T-helper 1 cell treated with Interleukin-12 subunit alpha and Interleukin-12 subunit beta and Interleukin-4 antibody, amounts not matched to agents 30 ng/mL and 1 ng/mL, for 36 hours (primary cell): ENCODE results near the gene TMEM151A. TPM values are rescaled to one million over a fixed set of nuclear protein-coding genes. Genes with fewer than 3 reads are reported as not detected.

Experiments used
- intact Hi-C: fragments of 100-400 bp; cut with micrococcal nuclease; formaldehyde crosslinking; loops from one replicate; pipeline ENCODE4 v1.15.1; 2024
- total RNA-seq: library from RNA; stranded (reverse); gene quantifications from 2 replicates; pipeline ENCODE4 v1.2.3, GENCODE V29; 2022

Gene TMEM151A
- total RNA-seq, 1 donor from 2014 or later = not detected

DNA sequence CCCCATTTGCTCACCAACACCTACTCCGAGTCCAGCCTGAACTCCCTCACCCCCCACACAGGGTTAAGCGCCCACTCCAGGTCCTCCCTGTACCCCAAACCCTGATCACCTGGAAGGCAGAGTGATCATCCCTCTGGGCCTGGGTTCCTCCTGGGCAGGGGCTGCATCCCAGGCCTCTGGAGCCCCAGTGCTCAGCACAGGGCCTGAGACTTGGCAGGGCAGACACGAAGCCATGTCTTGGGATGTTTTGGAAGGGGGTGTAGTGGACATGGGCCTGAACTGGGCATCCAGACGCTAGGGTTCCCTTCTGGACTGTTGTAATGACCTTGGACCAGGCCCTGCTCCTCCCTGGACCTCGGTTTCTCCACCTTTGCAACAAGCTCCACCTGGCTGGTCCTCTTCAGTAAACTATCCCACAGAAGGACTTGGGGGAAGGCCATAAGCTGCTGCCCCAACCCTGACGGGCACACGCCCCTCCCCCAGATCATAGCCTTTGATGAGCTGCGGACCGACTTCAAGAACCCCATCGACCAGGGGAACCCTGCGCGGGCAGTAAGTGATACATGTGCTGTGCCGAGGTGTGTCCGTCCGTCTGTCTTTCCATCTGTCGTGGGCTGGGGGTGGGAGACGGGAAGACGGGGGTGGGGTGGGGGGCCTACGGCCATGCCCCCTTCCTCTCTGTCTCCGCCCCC, 9.8 kb upstream of the TMEM151A start:
- intact Hi-C loops = loop anchor here (1.0 to 10.0 kb wide), 4 partner anchors 14 to 1523 kb away; partner anchors contain the start of gene RAB1B

DNA sequence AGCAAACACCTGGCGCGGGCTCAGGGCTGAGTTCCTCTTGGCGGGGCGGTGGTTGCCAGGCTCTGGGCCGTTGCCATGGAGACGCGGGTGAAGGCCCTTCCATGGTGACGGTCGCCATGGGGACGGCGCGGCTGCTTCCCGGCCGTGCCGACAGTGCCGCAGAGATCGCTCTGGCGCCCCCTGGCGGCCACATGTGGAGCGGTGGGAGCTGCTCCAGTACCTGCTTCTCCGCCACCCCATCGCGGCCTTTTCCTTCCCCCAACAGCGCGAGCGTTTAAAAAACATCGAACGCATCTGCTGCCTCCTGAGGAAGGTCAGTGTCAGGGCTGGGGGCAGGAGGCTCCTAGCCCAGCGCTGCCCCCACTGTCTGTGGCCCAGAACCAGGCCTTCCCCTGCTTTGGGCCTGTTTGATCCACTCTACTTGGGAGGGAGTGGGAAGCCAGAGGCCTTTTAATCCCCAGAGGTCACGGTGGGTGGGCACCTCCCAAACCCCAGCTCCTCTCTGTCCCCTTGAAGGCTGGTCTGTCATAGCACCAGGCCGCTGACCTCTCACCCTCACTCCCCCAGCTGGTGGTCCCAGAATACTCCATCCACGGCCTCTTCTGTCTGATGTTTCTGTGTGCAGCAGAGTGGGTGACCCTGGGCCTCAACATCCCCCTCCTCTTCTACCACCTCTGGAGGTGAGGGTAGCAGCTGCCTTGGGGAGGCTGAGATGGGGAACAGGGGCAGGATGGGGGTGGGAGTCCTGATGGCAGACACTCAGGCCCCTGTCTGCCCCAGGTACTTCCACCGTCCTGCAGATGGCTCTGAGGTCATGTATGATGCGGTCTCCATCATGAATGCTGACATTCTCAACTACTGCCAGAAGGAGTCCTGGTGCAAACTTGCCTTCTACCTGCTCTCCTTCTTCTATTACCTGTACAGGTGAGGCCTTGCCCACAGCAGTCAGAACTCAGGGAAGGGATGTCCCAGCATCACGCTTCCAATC, 8.9 kb upstream of the TMEM151A start:
- intact Hi-C loops = loop anchor here (1.0 to 10.0 kb wide), 4 partner anchors 14 to 1522 kb away; partner anchors contain the start of gene RAB1B

DNA sequence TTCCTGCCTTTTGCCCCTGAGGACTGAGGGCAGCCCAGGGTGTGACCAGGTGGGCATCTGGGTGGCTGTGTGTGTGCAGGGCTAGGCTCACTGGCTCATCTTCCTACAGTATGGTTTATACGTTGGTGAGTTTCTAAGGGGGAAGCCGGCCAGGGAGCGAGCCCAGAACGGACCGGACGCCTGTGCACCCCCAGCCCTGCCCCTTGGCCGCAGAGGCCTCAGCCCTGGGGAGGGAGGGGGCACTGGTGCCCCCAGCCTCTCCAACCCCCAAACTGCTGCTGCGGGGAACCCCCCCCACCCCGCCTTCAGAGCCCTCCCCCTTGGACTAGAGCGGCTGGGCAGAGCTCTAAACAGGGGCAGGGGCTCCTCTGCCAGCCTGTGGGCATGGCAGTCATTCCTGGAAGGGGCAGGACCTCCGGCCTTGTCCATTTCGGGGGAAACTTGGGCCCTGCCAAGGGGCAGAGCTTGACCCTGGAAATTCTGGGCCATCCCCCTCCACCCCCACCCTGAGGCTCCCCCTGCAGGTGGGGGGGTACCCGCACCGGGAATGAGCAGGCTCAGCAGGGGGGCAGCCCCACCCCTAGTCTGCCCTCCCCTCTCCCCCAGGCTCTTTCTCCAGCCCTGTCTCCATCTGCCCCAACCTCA, 8.1 kb upstream of the TMEM151A start:
- intact Hi-C loops = loop anchor here (10.0 kb wide), 2 partner anchors 461 to 1521 kb away; a partner anchor contains a TSS

DNA sequence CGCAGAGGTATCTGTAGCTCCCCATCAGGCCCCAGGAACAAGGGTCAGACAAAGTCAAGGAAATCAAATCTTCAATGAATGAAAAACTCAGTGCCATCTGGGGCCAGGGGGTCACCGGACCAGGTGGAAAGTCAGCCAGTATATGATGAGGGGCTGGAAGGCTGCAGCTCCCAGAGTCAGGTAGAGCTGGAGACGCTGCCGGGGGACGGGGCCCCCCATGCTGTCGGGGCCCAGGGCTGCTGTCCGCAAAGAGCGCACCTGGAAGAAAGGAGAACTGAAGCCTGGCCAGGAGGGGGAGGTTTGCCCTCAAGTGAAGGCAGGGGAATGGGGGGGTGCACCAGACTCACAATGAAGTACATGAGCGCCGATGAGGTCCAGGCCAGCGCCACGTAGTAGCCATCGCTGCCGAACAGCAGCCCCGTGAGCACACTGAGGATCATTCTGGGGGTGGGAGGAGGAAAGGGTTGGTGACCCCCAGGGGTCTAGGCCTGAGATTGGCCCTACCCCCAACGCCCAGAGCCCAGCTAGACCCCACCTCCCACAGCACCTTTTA, 7.1 kb upstream of the TMEM151A start:
- intact Hi-C loops = loop anchor here (10.0 kb wide), 2 partner anchors 460 to 1520 kb away; a partner anchor contains a TSS

DNA sequence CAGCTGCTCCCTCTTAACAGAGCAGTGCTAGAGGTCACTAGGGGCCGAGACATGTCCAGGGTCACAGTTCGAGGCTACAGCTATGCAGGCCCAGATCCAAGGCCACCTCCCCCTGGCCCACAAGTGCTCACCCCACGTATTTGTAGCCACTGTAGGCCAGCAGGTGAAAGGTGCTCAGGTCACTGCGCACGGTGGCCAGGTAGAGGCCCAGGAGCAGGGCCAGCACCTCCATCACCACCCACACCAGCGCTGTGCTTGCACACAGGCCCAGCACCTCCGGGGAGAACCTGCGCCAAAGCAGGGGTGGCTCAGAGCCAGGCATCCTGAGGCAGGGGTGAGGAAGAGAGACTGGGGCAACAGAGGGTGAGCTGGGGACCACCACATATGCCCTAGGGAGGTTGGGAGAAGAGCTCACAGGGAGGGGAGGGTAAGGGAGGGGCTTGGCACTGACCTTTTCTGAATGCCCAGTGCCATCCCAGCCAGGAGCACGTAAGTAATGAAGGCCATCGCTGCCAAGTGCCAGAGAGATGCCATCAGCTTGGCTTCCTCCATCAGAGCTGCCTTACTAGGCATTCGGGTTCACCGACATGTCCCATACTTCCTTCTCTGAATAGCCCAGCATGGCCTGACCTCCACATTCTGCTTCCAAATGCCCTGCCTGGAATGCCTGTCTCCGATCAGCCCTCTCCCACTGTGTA, 6.3 kb upstream of the TMEM151A start:
- intact Hi-C loops = loop anchor here (10.0 kb wide), 2 partner anchors 459 to 1519 kb away; a partner anchor contains a TSS

DNA sequence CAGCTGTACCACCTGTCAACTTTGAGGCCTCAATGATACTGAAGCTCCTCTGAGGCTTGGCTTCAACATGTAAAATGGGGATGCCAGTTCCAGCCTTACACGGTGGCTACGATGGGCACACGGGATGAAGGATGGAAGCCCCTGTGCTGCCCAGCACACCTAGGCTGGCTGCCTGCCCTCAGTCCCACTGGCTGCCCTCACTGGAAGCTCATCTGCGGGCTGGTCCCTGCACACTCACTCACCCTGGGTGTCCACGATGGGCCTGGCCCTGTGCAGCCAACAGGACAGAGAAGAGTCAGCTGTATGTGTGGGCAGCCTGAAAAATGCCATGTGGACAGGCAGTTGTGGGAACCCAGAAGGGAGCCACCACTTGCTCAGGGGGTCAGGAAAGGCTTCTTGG, 5.0 kb upstream of the TMEM151A start:
- intact Hi-C loops = loop anchor here (10.0 kb wide), 2 partner anchors 458 to 1518 kb away; a partner anchor contains a TSS

DNA sequence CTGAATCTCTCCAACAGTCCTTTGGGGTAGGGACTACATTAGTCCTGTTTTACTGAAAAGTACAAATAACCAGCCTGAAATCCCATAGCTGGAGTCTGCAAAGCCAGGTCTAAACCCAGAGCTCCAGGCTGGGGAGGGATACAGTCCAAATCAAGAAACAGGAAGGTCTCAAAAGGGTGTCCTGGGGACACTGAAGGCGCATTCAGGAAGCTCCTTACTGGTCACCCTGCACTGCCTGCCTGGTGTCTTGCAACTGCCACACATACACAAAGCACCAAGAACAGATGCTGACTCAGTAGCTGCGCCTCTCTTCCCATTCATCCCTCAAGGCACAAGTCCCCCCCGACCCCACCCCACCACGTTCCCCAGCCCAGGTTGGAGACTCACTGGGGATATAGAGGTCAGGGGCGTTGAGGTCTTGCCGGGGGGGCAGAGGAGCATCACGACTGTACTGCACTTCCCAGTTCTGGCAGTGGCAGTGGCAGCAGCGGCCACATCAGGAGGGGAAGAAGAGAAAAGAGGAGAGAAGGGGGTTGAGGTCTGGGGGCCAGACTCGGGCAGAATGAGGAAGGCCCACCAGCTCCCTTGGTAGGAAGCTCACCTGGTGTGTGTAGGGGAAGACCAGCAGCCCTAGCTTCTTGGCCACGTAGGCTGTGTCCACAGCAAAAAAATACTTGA, 4.3 kb upstream of the TMEM151A start:
- intact Hi-C loops = loop anchor here (10.0 kb wide), 2 partner anchors 457 to 1517 kb away; a partner anchor contains a TSS

DNA sequence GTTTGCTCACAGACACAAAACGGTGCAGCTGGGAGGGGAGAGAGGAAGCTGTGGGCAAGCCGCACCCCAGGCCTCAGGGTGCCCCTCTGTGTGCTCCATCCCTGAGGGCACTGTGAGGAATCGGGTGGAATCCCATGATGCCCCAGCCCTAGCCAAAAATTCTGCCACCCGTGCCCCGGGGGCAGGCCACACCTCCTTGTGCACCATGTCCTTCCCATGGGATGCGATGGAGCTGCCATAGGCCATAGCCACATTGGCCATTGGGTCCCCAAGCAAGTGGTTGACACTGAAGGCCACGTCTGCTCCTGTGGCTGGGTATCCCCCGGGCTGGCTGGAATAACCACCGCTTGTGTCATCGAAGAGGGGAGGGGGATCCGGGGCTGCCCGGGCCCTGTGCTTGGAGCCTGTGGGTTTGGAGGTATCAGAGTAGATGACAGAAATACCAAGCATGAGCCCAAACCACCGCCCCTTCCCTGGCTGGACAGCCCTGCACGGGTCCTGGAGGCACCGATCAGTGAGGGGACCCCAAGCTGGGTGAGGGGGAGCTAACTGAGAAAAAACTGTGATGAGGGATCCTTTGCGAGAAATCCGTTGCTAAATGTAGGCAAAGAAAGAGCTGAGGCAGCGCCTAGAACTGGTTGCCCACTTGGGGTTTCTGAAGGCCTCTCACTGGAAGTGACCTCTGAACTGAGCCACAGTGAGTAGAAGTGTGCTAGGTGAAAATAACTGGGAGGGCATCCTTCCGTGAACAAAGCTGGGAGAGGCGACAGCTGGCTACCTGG, 3.6 kb upstream of the TMEM151A start:
- intact Hi-C loops = loop anchor here (10.0 kb wide), 2 partner anchors 457 to 1517 kb away; a partner anchor contains a TSS

DNA sequence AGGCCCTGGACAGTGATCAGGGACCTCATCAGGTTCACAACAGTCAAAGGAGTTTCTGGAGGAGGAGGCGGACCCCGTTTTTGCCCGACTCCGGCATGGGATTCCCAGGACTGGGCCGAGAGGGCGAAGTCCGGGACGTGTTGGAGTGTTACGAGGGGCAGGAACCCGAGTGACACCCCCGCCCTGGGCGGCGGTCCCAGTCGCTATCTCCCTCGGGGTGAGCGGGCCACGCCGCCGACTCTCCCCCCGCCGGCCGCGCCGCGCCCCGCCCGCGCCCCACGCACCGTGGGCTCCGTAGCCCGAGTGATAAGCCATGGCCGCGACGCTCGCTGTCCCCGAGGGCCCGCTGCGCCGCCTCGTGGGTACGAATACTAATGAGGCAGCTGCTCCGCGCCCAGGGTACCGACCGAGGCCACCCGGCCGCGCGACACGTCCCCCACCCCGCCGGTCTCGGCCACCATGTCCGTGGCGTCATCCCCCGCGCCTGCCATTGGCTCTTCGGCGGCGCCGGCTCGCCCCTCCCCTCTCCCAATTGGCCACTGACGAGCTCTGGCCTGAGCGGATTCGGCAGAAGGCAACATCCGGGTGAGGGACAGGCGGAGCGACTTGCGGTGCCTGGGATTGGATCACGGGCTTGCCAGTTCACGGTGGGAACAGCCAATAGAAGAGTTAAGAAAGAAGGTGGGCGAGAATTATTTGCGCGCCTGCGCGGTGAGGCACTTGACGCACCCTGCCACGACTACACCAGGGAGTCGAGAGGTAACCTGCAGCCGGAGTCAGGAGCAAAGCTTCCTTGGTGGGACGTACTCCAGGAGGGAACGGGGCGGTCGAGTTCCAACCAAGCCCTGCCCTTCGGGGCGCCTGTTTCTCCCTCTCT, 2.8 kb upstream of the TMEM151A start, which contains the start of gene YIF1A:
TSS of gene YIF1A (minus strand) at position 473 of the 877 bp plus-strand sequence. CDS start at position 315, 158 bp downstream.
- intact Hi-C loops = loop anchor here (1.0 to 10.0 kb wide), 10 partner anchors 21 to 1516 kb away; partner anchors contain the start of genes ACTN3, BRMS1, DPP3 and NPAS4

DNA sequence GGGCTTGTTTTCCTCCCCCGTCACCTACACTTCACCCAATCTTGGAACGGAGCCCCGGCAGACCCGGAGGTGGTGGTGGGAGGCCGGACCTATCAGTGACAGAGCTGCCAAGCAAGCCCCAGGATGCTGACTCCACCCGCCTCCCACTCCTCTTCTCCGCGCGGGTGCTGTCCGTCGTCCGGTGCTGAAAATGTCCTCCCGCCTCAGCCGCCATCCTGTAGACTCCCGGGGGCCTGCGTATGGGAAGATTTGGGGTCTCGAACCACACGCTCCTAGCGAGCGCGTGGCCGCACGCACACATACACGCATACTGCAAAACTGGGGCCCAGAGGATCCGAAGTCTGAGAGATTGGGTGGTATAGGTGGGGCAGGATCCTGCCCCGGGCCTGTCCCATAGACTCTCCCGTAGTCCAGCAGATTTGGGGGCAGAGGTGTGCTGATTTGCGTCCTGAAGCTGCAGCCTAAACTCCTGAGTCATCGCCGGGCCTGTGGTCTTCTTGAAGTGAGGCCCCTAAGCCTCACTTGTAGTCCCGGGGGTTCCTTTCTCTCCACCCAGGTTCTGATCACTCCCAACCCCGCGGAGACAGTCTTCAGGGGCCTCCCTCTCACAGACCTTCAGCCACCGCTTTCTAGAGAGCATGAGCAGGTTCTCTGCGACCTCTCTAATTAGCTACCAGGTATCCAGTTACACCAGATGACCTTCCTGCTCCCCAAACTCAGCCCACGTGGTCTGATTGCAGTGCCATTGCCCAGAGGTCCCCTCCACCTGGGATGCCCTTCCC, 2.0 kb upstream of the TMEM151A start:
- intact Hi-C loops = loop anchor here (1.0 to 10.0 kb wide), 10 partner anchors 21 to 1515 kb away; partner anchors contain the start of genes ACTN3, BRMS1, DPP3 and NPAS4

DNA sequence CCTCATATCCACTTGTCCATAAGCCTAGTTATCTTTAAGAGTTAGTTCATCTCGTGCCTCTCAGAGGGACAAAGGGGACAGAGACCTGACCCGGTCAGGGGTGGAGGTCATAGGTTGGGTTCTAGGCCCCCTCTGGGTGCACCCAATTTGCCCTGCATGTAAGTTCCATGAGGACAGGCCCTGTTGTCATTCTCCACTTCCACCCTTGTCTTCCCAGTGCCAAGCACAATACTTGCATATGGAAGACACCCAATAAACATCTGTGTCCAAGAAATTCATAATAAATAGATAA, 1.4 kb upstream of the TMEM151A start:
- intact Hi-C loops = no loop called here

DNA sequence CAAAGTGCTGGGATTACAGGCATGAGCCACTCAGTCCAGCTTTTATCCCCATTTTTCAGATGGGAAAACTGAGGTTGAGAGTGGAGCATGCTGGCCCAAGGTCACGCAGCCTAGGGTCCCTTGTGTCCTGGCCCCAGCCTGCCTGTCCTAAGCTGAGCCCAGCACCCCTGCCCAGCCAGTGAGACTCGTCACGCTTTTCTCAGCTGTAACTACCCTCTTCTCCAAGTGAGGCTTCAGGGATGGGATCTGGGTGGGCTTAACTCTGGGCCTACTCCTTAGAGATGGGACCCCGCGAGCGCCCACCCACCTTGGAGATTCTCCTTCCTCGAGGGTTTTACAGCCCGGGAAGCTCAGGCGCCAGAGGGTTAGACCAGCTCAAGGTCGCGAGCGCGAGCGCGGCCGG, 390 bp upstream of the TMEM151A start:
- intact Hi-C loops = no loop called here

DNA sequence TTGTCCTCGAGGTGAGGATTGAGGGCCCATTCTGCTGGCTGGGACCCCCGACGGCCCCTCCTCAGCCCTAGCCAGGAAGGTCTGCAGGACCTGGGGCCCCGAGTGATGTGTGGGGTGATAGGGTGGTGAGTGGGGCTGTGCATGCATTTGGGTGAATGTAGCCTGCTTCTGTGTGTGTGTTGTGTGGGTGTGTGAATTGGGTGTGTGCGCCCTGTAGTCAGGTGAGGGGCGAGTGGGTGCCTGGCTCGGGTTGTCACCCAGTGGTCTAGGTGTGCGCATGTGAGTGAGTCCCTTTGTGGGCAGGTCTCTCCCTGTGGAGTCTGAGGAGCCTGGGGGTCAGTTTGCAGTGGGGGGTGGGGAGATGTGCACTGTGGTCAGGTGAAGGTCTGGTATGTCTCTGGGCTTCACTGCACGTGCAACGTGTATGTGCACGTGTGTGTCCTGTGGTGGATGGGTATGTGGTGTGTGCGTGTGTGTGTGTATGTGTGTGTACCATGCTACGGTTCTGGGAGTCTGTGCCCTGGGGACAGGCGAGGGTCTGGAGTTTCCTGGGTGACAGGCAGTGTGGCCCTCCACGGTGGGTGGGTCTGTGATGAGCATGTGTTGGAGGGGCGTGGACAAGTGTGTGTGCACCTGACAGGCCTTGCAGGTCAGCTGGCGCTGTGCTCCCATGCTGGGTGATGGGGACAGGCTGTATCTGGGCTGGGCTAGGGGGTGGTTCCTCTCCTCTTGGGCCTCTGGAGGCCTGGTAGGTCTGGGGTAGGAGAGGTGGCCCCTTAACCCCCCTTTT, 1.0 kb downstream of the TMEM151A start:
- intact Hi-C loops = no loop called here

DNA sequence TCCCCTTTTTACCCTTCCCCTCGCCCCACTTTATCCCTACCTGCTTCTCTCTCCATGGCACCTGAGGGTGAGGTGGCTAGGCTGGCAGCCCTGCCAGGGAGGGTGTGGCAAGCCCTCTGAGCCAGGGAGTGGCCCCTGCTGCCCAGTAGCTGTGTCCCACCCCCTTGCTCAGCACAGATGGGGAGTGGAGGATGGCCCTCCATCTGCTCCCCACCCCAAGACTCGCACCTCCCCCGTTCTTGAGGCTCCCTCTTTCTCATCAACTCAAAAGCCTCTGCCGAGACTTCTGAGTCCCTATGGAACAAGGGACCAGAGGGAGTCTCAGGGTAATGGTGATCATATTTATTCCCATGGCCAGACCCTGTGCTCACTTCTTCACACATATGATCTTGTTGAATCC, 1.7 kb downstream of the TMEM151A start:
- intact Hi-C loops = no loop called here

DNA sequence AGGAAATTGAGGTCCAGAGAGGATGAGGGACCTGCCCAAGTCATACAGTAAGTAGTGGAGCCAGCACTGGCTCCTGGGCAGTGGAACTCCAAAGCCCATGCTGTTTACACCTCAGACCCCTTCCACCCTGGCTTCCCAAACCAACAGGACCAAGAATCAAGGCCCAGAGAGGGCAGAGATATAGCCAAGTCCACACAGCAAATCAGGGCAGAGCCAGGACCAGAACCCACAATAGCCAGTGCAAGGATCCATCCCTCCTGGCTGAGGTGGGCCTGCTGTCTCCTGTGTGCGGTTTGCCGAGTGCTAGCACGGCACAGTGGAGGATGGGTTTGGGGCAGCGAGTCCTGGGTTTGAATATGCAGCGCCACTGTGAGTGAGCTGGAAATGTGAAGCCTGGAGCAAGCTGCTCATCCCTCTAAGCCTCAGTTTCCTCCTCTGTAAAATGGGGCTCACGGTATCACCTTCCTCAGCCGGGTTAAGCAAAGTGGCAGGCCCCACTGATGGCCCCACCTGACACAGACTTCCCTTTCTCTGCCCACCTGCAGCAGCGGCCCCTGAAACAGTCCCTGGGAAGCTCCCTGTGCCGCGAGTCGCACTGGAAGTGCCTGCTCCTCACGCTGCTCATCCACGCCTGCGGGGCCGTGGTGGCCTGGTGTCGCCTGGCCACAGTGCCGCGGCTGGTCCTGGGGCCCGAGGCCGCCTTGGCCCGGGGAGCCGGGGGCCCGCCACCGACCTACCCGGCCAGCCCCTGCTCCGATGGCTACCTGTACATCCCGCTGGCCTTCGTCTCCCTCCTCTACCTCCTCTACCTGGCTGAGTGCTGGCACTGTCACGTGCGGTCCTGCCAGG, 2.3 kb downstream of the TMEM151A start:
- intact Hi-C loops = no loop called here
